H7 (cell line): ENCODE measurements around the gene FEM1B. TPM values are rescaled to one million over a fixed set of nuclear protein-coding genes. Genes with fewer than 3 reads are reported as not detected.
A peak's percentile ranks its signal among the peaks of the same experiment; 100 is the strongest.

Experiments used
- DNase-seq: peaks from one replicate; pipeline ENCODE4 v3.0.0; 2012
- H3K27me3 ChIP-seq: 2 replicates; pipeline ENCODE4 v1.6.0; 2011; ENCODE audit warnings: mild to moderate bottlenecking, low read length; ENCODE audit not compliant: control insufficient read depth, insufficient read depth
- H3K36me3 ChIP-seq: replicated peaks from 2 replicates; pipeline ENCODE4 v1.5.1; 2011; ENCODE audit warnings: low read length; ENCODE audit not compliant: control insufficient read depth, insufficient read depth
- H3K4me3 ChIP-seq: 2 replicates; pipeline ENCODE4 v1.5.1; 2011; ENCODE audit warnings: low read depth, mild to moderate bottlenecking, control low read depth, low read length, moderate library complexity; ENCODE audit not compliant: insufficient read depth
- total RNA-seq: library from RNA; depleted of rRNA; stranded (reverse); fragments of >200 nt; shearing (Covaris generic); gene quantifications from 2 replicates; pipeline ENCODE4 v1.2.3, GENCODE V29; 2014

The FEM1B gene
- total RNA-seq, 1 experiment from 2014 or later, result 78.4 TPM

DNA sequence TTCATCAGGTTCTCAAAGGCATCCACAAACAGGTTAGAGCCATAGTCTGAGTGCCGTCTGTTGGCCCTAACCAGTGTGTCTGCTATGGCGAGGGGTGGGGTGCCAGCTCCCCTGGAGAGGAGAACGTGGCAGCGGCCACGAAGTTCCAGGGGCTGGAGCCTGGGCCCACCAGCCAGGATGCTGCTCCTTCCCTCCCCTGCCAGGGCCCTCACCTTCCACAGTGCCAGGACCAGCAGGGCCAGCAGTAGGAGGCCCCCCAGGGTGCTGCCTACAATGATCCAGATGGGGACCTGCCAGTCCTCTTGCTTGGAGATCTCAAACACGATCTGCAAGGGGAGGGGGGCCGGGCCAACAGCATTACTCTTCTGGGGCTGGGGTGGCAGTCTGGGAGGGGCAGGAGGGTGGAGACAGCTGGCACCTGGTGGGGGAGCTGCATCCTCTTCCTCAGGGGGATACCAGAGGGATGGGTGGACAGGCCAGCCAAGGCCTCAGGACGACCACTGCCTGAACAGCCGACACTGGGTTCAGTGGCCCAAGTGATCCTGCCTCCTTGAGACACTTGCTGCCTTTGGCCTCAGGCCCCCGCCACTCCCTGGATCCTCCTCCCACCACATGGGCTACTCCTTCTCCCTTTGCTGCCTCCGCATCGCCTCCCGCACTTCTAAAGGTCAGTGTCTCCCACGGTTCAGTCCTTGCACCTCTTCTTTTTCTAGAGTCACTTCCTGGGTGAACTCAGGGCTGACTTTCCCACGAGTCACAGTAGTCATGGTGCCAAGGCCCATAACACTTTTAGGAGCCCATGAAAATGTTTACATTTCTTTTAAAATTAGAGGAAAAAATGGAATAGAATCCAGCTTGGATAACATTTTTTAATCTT lies 26.3 kb downstream of the FEM1B start:
- Histone ChIP-seq H3K27me3 (no peaks in the 10 kb centered on the region), H3K4me3 (no peak overlapping the region), H3K36me3 (no peaks in the 10 kb centered on the region; the same call in 1 of the 2 replicates)
- peak; percentile 27 for DNase-seq

DNA sequence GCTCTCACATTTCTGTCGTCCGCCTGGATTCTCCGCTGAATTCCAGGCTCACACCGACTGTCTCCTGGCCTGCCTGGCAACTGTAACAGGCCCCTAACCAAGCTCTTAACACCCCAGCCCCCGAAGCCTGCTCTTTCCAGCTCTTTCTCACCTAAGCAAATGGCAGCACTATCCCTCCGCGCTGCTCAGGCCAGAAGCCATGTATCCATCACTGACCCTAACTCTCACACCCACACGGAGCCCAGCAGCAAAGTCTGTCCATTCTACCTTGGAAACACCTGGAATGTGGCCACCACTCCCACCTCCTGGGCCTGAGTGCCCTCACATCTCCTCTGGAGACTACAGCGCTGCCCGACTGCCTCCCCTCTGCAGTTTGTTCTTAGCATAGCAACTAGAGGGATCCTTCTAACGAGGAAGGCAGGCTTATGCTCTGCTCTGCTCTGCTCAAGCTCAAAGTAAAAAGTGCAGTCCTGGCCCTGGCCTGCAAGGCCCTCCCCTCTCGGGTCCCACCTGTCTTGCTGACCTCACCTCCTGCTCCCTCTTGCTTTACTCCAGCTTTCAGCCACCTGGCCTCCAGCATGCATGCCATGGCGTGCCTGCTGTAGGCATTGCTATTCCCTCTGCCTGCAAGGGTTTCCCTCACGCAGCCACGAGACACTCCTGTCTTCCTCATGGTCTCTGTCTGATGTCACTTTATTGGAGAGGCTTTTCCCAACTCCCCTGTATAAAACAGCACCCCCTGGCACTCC lies 27.2 kb downstream of the FEM1B start:
- Histone ChIP-seq H3K4me3 (no peak overlapping the region), H3K36me3 (no peaks in the 10 kb centered on the region), H3K27me3 (no peaks in the 10 kb centered on the region)
- peak; percentile 69 for DNase-seq

GRCh38 chr15:68305420-68305871 lies 27.9 kb downstream of the FEM1B start:
- Histone ChIP-seq H3K27me3 (no peaks in the 10 kb centered on the region), H3K4me3 (no peak overlapping the region), H3K36me3 (no peaks in the 10 kb centered on the region)
- no peak for DNase-seq

DNA sequence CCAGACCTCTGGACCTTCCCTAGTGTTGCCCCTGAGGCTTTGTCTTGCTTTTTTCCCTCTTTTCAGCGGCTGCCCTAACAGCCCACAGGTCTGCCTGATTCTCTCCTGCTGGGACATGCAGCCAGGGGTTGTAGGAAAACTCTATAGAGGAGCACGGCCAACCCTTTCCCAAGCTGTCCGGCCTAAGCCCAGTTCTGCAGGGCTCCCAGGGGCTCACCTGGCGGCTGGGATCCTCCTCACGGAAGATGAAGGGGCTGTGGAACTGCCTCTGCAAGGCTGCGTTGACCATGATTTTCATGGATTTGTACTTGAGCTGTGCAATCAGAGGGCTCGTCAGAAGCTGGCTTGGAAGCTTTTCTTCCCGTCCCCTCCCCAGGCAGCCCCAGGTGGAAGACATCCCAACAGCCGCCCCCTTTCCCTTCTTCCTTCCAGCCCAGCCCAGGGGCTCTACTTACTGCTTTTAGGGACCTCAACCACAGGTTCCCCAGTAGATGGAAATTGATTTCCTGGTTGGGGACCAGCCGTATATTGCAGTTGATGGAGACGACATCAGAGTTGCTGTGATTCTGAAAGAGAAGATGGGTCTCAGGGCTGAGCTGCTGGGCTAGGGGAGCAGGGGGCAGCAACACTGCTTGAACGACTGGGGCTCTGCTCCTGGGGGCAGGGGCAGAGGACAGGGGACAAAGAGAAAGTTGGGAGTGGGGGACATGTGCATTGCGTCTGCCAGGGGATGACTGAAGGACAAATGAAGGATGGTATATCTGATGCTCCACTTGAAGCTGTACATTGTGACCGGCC lies 29.8 kb downstream of the FEM1B start:
- DNase-seq, result peak; percentile 61

DNA sequence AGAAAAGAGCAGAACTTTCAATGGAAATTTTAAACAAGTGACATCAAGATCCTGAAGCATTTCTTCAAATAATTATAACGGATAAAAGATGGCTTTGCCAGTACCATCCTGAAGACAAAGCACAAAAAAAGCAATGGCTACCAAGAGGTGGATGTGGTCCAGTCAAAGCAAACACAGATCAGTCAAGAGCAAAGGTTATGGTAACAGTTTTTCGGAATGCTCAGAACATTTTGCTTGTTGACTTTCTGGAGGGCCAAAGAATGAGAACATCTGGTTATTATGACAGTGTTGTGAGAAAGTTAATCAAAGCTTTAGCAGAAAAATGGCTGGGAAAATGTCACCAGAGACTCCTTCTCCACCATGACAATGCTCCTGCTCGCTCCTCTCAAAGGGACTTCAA lies 31.5 kb downstream of the FEM1B start:
- no peak overlapping the region for H3K4me3 ChIP-seq
- no peak for DNase-seq
- H3K36me3 ChIP-seq, result no peaks in the 10 kb centered on the region
- no peaks in the 10 kb centered on the region for H3K27me3 ChIP-seq

More for the DNA sequence above, 29.8 kb downstream of the FEM1B start:
- H3K36me3 ChIP-seq, result no peaks in the 10 kb centered on the region
- H3K27me3 ChIP-seq, result no peaks in the 10 kb centered on the region
- H3K4me3 ChIP-seq, result no peak overlapping the region

GRCh38 chr15:68310178-68310803 lies 32.7 kb downstream of the FEM1B start:
- peak; percentile 36 for DNase-seq
- Histone ChIP-seq H3K27me3 (no peaks in the 10 kb centered on the region), H3K4me3 (no peak overlapping the region), H3K36me3 (no peaks in the 10 kb centered on the region)

DNA sequence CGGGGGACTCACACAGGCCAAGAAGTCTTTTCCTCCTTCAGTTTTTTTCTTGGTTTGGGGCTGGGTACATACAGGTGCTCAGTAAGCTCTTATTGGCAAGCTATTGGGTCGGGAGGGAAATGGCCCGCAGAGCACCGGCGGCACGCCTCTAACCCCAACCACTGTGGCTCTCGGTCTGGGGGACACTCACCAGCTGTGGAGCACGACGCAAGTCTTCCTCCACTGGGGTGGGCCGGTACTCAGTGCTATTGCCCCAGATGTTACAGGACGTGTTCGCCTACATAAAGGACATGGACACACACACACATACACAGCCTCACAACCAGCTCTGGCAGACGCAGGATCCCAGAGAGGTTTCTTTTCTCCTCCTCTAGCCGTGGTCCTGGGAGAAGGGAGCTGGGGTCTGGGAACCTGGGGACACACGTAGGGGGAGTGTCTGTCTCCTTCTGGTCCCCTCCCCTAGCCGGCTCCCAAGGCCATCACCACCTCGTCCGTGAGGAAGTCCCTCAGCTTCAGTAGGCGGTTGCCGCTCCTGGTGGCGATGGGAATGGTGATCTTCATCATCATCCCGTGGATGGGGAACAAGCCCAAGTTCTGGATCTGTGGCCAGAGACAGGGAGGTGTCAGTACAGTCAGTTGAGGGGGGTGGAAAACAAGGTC lies 33.4 kb downstream of the FEM1B start:
- Histone ChIP-seq H3K4me3 (no peak overlapping the region), H3K36me3 (no peaks in the 10 kb centered on the region), H3K27me3 (no peaks in the 10 kb centered on the region)
- peak; percentile 25 for DNase-seq

GRCh38 chr15:68311464-68311835 lies 33.9 kb downstream of the FEM1B start:
- Histone ChIP-seq H3K36me3 (no peaks in the 10 kb centered on the region), H3K4me3 (no peak overlapping the region), H3K27me3 (no peaks in the 10 kb centered on the region)
- DNase-seq, result peak; percentile 16

GRCh38 chr15:68311859-68312557 lies 34.5 kb downstream of the FEM1B start:
- H3K4me3 ChIP-seq, result no peak overlapping the region
- H3K27me3 ChIP-seq, result no peaks in the 10 kb centered on the region
- no peaks in the 10 kb centered on the region for H3K36me3 ChIP-seq
- no peak for DNase-seq

DNA sequence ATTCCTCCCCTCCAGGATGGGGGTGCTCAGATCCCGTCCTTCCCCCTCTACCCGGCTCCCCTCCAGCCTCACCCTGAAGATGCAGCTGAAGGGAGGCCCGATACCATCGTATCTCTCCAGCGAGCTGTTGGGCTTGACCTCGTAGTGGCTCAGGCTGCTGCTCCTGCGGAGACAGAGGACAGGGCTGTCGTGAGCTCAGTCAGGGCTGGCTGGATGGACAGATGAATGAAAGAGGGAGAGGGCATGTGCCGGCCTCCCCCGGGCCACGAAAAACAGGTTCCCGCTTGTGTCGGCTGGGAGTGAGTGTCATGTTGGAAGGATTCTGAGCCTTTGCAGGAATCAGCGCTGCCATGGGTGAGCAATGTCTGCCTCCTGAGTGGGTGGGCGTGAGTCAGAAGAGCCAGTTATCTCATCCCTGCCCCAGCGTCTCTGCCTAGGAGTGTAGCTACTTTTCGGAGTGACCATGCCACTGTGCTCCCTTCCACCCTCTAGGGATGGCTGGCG lies 35.2 kb downstream of the FEM1B start:
- H3K27me3 ChIP-seq, result no peaks in the 10 kb centered on the region
- DNase-seq, result peak; percentile 43
- H3K36me3 ChIP-seq, result no peaks in the 10 kb centered on the region
- H3K4me3 ChIP-seq, result no peak overlapping the region

DNA sequence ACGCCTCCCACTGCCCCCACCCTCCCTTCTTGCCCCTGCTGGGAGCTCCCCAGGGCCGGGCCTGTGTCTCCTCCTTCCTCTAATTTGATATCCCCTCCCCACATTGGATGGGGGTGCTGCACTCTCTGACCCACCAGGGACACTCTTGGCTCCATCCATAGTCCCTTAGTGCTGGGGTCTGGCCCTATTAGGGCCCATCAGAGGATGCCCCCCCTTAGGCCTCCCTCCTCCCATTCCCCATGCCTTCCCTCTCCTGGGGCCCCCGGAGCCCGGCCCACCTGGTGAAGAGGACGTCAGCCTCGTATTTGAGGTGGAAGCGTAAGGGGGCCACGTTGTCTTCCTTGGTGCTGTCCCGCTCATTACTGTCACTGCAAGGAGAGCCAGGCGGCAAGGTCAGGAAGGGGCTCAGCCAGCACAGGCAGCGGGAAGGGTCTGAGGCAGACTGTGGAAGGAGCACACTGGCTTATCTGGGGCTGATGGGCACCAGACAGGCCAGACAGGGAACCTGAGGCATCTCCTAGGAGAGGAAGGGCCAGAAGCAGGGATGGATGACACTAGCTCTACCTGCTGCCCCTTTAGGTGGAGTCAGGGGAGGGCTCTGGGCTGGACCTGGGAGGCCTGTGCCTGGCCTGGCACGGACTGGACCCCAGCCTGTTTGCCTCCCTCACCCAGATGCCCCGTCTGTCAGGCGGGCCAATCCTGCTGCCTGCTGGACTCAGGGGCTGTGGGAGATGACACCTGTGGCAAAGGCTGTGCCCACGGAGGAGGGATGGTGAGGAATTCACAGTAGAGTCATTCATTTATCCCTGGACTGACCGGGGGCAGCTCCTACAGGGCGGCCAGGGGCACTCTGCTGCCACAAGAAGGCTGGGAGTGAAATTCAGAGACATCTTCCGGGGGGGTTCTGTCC lies 36.2 kb downstream of the FEM1B start:
- Histone ChIP-seq H3K27me3 (no peaks in the 10 kb centered on the region), H3K4me3 (no peak overlapping the region), H3K36me3 (no peaks in the 10 kb centered on the region)
- peak; percentile 41 for DNase-seq

- peak; percentile 14 for DNase-seq
- Histone ChIP-seq H3K36me3 (no peaks in the 10 kb centered on the region), H3K27me3 (no peaks in the 10 kb centered on the region), H3K4me3 (no peak overlapping the region)
Observed at GRCh38 chr15:68314563-68314962, 37.0 kb downstream of the FEM1B start.
